Ascending aorta (tissue), 2 donors: Measurements from ENCODE around the gene LRIG1. TPM values are rescaled to one million over a fixed set of nuclear protein-coding genes. Genes with fewer than 3 reads are reported as not detected.

Experiments used
- DNase-seq, 2 donors: peaks; one replicate each; pipeline ENCODE4 v3.0.0-alpha.2; 2019; ENCODE audit warnings: low spot score in 2 of 2
- H3K27ac ChIP-seq, 2 donors: fragments of 200-600 bp; sonication (generic); one replicate each; pipeline ENCODE4 v1.5.1; 2016 to 2017; ENCODE audit warnings: mild to moderate bottlenecking in 1 of 2
- H3K27me3 ChIP-seq: fragments of 200-600 bp; sonication (generic); one replicate; pipeline ENCODE4 v1.5.1; 2017
- H3K36me3 ChIP-seq, 2 donors: fragments of 200-600 bp; sonication (generic); one replicate each; pipeline ENCODE4 v1.5.1; 2016
- H3K4me1 ChIP-seq, 2 donors: fragments of 200-600 bp; sonication (generic); one replicate each; pipeline ENCODE4 v1.5.1; 2016 to 2017; ENCODE audit warnings: mild to moderate bottlenecking in 1 of 2
- H3K4me3 ChIP-seq, 2 donors: fragments of 200-600 bp; sonication (generic); one replicate each; pipeline ENCODE4 v1.5.1; 2016 to 2017; ENCODE audit warnings: mild to moderate bottlenecking in 1 of 2
- H3K9me3 ChIP-seq, 2 donors: fragments of 200-600 bp; sonication (generic); one replicate each; pipeline ENCODE4 v1.5.1; 2016
- intact Hi-C: fragments of 100-400 bp; cut with DNase I; formaldehyde crosslinking; loops from one replicate; pipeline ENCODE4 v1.15.1; 2023
- total RNA-seq: library from RNA; depleted of rRNA; stranded (reverse); fragments of >200 nt; gene quantifications from one replicate; pipeline ENCODE4 v1.1.0, GENCODE V29; 2016
- TF ChIP-seq, protein P1 (sequence below), 3 experiments: fragments of 200-600 bp in 2 of 3; fragments of 450-650 bp in 1 of 3; sonication (generic) in 2 of 3; IDR thresholded peaks; one replicate each; pipeline ENCODE4 v1.5.1; 2016 to 2019; ENCODE audit warnings: antibody characterized with exemption in 3 of 3, mild to moderate bottlenecking in 1 of 3, moderate library complexity in 1 of 3

Gene LRIG1
- total RNA-seq, 1 donor from 2014 or later = 62.3 TPM

DNA sequence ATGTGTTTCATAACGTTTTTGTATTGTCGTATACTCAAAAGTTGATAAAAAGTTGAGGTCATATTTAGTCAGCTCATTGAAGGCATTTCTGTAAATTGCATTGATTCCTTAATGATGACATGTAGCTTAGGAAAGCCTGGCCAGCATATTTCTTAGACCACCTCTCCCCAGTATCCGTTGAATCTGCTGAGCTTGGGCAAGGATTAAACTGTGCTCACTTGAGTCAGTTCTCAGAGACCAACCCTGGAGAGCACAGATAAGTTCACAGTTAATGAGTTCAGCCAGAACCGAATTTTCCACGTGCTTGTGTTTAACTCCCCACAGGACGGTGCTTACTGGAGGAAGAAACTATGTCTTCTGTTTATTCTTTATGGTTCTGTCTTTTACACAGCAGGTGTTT lies 147.3 kb downstream of the LRIG1 start:
- Histone ChIP-seq H3K27me3 (no peaks in the 10 kb centered on the region), H3K27ac (no peak overlapping the region)
- intact Hi-C loops = no loop called here

DNA sequence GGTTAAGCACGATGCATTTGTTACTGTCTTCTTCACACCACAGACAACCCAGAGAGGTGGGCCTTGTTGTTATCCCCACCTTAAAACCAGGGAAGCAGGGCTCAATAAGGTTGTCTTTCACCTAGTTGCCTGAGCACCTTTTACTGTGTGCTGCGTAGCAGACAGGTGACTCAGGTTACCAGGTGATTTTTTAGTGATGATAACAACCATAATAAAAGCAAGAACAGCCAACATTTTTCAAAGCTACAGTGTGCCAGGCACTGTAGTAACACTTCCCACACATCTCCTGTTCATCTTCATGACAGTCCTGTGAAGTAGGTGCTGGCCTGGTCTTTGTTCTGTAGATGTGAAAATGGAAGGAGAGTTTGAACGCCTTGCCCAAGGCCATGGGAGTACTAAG lies 147.8 kb downstream of the LRIG1 start:
- no peaks in the 10 kb centered on the region for H3K36me3 ChIP-seq
- H3K4me1 ChIP-seq = no peaks in the 10 kb centered on the region
- H3K27ac ChIP-seq = no peak overlapping the region
- TF ChIP-seq, protein P1, sequence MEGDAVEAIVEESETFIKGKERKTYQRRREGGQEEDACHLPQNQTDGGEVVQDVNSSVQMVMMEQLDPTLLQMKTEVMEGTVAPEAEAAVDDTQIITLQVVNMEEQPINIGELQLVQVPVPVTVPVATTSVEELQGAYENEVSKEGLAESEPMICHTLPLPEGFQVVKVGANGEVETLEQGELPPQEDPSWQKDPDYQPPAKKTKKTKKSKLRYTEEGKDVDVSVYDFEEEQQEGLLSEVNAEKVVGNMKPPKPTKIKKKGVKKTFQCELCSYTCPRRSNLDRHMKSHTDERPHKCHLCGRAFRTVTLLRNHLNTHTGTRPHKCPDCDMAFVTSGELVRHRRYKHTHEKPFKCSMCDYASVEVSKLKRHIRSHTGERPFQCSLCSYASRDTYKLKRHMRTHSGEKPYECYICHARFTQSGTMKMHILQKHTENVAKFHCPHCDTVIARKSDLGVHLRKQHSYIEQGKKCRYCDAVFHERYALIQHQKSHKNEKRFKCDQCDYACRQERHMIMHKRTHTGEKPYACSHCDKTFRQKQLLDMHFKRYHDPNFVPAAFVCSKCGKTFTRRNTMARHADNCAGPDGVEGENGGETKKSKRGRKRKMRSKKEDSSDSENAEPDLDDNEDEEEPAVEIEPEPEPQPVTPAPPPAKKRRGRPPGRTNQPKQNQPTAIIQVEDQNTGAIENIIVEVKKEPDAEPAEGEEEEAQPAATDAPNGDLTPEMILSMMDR (IDR thresholded peaks at IDR 0.05) = no peak
- no peak overlapping the region for H3K4me3 ChIP-seq
- intact Hi-C loops = no loop called here
- H3K27me3 ChIP-seq = no peaks in the 10 kb centered on the region
- H3K9me3 ChIP-seq = no peaks in the 10 kb centered on the region
- no peak for DNase-seq

More for the DNA sequence above, 147.3 kb downstream of the LRIG1 start:
- no peaks in the 10 kb centered on the region for H3K4me1 ChIP-seq
- H3K9me3 ChIP-seq = no peaks in the 10 kb centered on the region
- TF ChIP-seq, protein P1 (IDR thresholded peaks at IDR 0.05) = no peak
- DNase-seq = no peak
- no peaks in the 10 kb centered on the region for H3K36me3 ChIP-seq
- no peak overlapping the region for H3K4me3 ChIP-seq

DNA sequence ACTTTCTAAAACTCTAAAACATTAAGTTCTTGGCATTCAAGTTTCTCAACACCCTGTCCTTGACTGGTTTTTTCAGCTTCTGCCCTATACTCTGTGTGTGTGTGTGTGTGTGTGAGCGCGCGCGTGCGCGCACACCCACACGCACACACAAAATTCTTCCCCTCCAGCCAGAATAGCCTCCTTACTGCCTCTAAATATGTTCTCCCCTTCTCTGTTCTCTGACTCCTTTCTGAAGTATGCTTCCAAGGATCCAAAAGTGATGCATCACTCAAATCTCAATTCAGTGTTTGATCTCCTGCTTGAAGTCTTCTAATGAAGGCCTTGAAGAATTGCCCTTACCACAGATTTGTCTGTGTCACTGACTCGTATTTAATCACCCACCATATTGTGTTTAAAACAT lies 150.2 kb downstream of the LRIG1 start:
- H3K27ac ChIP-seq = no peak overlapping the region

DNA sequence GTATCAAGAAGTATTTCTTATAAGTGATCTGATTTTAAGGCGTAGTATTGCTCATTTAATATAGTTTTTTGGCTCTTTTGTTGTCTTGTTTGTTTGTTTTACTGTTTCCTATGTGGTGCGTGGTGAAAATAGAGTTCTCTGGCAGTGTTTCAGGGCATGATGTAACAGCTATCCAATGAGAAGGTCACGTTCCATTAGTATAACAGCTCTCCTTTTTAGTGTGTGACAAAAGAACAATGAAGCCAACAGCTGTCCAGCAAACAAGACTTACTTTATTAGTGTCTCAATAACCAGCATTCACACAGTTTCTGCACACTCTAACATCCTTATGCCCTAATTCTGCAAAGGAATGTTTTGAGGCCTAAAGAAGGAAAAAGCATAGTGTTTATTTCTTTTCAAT lies 152.1 kb downstream of the LRIG1 start:
- Histone ChIP-seq H3K4me1 (no peaks in the 10 kb centered on the region), H3K4me3 (no peak overlapping the region), H3K27me3 (no peaks in the 10 kb centered on the region), H3K9me3 (no peaks in the 10 kb centered on the region), H3K36me3 (peaks cover 0 to 4% of the 10 kb centered on the region in 2 donors), H3K27ac (no peak overlapping the region)
- no peak for DNase-seq
- TF ChIP-seq, protein P1 (IDR thresholded peaks at IDR 0.05) = no peak
- intact Hi-C loops = no loop called here

More for the DNA sequence above, 150.2 kb downstream of the LRIG1 start:
- no peak overlapping the region for H3K4me3 ChIP-seq
- DNase-seq = no peak
- H3K9me3 ChIP-seq = no peaks in the 10 kb centered on the region
- no peaks in the 10 kb centered on the region for H3K27me3 ChIP-seq
- H3K36me3 ChIP-seq = peaks cover 0 to 4% of the 10 kb centered on the region in 2 donors
- TF ChIP-seq, protein P1 (IDR thresholded peaks at IDR 0.05) = no peak
- intact Hi-C loops = no loop called here
- H3K4me1 ChIP-seq = no peaks in the 10 kb centered on the region

DNA sequence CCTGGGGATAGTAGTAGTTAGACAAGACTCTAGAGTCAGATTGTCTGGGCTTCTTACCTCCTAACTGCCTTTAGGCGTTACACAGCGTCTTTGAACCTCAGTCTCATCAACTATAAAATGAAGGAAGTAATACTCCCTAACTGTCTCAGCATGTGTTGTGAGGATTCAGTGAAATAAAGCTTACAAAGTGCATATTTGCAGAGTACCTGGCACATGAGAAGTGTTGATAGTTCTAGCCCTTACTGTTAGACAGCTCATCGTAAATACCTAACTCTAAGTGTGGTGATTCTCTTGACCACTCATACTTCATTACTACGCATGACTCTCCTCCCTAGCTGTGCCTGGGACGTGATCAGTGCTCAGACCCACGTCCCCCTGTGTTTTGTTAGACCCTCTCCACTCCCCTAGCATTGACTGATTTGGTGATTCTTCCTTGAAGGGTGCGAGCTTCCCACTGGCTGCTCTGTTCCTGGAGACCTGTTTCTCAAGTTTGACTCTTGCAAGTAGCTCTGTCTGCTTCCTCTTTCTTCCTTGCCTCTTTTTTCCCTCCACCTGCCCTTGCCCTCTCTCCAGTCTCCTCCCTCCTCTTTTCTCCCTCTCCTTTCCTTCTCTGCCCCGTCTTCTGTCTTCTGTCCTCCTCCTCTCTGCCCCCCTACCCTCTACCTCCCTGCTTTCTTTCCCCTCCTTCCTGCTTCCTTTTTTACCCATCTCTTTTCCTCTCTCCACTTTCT lies 155.8 kb downstream of the LRIG1 start:
- Histone ChIP-seq H3K9me3 (no peaks in the 10 kb centered on the region), H3K4me3 (no peak overlapping the region), H3K27ac (no peak overlapping the region), H3K27me3 (no peaks in the 10 kb centered on the region), H3K4me1 (no peaks in the 10 kb centered on the region), H3K36me3 (peaks cover 0 to 4% of the 10 kb centered on the region in 2 donors)
- intact Hi-C loops = no loop called here
- TF ChIP-seq, protein P1 (IDR thresholded peaks at IDR 0.05) = no peak
- no peak for DNase-seq
